ENCODE data around the gene SPRN.

DNA sequence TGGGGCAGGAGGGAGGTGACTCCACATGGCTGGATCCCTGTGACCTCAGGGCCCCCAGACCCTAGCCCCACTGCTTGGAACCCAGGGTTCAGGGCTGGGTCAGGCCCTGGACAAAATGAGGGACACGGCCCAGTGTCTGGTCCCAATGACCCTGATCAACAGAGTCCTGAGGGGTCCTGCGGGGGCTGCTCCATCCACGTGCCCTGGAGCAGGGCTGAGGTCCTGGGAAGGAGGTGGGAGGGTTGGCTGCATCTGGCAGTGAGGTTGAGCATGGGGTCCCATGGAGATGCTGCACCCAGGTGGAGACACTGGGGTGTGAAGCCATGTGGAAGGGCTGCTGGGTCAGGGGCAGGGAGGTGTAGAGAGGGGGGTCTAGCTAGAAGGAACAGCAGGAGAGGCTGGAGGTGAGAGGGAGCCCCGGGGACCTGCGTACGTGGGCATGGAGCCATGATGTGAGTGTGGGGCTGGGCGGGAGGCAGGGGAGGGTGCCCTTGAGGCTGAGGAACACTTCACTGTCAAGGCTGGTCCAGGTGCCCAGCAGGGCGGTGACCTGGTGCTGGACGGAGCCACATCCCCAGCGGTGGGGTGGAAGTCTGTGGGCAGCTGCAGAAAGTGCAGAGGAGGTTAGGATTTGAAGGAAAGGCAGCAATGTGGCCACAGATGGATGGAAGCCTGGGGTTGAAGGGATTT, 29.9 kb upstream of the SPRN start:
- TF ChIP-seq ESRRG (CRISPR knock-in tag; IDR thresholded peaks at IDR 0.05) (no peak), ZNF70 (CRISPR knock-in tag; IDR thresholded peaks at IDR 0.05) (no peak), ZFP3 (CRISPR knock-in tag; IDR thresholded peaks at IDR 0.05) (no peak), ARNTL (CRISPR knock-in tag; IDR thresholded peaks at IDR 0.05; ENCODE audit: borderline replicate concordance, low read depth) (no peak), TOX (CRISPR knock-in tag; IDR thresholded peaks at IDR 0.05; ENCODE audit: borderline replicate concordance) (no peak), ZNF565 (CRISPR knock-in tag; conservative IDR thresholded peaks at IDR 0.05; ENCODE audit: low read depth) (no peak), BACH2 (CRISPR knock-in tag; IDR thresholded peaks at IDR 0.05; ENCODE audit: borderline replicate concordance) (no peak)
- TF ChIP-seq, protein P1, sequence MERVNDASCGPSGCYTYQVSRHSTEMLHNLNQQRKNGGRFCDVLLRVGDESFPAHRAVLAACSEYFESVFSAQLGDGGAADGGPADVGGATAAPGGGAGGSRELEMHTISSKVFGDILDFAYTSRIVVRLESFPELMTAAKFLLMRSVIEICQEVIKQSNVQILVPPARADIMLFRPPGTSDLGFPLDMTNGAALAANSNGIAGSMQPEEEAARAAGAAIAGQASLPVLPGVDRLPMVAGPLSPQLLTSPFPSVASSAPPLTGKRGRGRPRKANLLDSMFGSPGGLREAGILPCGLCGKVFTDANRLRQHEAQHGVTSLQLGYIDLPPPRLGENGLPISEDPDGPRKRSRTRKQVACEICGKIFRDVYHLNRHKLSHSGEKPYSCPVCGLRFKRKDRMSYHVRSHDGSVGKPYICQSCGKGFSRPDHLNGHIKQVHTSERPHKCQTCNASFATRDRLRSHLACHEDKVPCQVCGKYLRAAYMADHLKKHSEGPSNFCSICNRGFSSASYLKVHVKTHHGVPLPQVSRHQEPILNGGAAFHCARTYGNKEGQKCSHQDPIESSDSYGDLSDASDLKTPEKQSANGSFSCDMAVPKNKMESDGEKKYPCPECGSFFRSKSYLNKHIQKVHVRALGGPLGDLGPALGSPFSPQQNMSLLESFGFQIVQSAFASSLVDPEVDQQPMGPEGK (CRISPR knock-in tag; IDR thresholded peaks at IDR 0.05; ENCODE audit: borderline replicate concordance), result no peak
- TF ChIP-seq, protein P2, sequence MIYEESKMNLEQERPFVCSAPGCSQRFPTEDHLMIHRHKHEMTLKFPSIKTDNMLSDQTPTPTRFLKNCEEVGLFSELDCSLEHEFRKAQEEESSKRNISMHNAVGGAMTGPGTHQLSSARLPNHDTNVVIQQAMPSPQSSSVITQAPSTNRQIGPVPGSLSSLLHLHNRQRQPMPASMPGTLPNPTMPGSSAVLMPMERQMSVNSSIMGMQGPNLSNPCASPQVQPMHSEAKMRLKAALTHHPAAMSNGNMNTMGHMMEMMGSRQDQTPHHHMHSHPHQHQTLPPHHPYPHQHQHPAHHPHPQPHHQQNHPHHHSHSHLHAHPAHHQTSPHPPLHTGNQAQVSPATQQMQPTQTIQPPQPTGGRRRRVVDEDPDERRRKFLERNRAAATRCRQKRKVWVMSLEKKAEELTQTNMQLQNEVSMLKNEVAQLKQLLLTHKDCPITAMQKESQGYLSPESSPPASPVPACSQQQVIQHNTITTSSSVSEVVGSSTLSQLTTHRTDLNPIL (CRISPR knock-in tag; IDR thresholded peaks at IDR 0.05; ENCODE audit: low read depth), result no peak

All from SK-N-SH treated with all-trans-retinoic acid at 6 μM for 48 hours (cell line).